Suppressor macrophage treated with lipopolysaccharide for 1 hour (primary cell): ENCODE data around the gene NUDT9.
"Not testable (repeated sequence)": the region's sequence is repeated elsewhere in the genome, so short reads cannot be mapped to it uniquely, and the experiment has no call there.

Experiments
- DNase-seq, 3 donors: peaks; one replicate each; pipeline ENCODE4 v3.0.0-alpha.2; 2020 to 2022

NUDT9 gene

DNA sequence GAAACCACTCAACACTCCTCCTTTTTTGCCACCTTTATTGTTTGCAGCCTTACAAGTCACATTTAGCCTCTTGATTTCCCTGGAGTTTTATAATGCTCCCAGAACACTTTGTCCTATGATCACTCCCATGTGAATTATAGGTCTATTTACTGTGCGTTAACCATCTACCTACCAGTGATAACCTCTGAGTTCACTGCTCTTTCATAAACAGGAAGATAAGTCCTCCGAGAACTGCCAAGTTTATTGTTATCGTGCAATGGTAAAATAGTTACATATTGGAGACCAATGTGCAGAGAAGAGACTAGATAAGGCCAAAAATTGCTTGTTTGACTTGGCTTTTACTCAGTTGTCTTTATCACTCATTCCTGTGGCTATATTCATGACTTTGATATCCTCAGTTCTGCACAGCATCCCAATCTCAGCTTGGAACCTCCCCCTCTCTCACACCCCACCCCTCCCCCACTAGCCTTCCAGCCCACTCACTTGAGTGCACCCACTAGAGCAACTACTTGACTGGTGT, 12.9 kb upstream of the NUDT9 start:
- DNase-seq: no peak

DNA sequence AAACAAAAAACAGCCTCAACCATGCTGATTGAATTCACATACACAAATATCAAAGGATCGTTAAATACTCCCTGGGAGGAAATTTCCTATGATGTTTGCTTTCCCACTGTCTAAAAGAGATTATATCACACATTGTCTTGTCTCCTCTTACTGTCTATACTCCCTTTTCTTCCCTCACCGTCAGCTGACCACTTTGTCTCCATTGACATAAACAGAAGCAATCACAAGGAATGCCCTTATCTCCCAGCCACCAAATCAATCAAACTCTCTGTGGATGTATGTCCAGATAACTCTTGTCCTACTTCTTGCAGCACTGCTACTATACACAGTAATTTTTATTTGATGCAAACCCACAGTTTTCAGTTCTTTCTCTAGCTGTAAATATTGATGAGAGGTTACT, 12.2 kb upstream of the NUDT9 start:
- DNase-seq: no peak

DNA sequence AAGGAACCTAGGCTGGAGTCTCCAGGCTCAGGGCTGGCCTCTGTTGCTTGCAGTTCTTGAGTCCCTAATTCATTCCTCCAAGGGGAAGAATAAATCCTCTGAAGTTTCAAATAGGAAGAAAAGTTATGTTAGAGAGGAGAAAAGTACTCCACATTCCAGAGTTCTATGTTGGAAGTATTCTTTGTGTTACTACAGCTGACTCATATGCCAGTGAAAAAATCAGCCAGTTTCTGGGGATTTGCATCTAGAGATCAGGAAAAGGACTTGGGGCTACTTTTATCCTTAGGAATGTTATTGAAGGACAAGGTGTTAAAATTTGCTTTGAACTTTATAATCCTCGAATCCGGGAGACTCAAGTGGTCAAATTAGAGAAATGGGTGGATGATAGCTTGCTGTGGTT, 11.7 kb upstream of the NUDT9 start:
- no peak for DNase-seq

DNA sequence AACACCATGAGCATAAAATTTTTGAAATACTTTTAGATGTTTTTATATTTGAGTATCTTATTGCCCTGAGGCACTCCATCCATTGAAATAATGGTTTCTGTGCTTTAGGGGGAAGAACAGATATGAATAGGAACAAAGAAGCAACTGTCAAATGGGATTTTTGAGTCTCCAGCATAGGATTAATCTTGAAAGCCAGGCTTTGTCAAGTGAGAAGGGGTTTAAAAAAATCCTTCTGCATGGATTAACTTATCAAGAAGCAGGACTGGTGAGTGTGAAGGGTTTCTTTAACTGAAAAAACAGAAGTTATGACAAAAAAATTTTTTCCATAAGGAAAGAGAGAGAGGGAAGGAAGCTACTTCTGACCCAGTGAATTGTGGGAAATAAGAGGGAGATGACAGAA, 7.6 kb upstream of the NUDT9 start:
- DNase-seq: no peak

DNA sequence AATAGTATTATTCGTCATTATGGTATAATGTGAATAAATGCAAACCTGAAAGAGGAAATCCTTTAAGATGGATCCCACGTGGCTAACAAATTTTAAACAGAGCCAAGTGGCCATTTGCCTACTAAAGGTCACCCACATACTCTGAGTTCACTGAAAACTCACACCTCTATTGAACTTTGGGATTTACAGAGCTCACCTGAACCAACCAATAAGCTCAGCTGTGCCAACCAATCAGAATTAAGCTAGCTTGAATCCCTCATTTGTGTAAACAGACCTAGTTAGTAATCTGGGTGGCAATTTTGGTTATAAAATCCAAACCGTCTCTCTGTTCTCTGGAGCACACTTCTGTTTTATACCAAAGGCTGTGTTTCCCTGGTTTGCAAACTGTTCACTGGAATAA, 5.4 kb upstream of the NUDT9 start:
- DNase-seq: no peak

DNA sequence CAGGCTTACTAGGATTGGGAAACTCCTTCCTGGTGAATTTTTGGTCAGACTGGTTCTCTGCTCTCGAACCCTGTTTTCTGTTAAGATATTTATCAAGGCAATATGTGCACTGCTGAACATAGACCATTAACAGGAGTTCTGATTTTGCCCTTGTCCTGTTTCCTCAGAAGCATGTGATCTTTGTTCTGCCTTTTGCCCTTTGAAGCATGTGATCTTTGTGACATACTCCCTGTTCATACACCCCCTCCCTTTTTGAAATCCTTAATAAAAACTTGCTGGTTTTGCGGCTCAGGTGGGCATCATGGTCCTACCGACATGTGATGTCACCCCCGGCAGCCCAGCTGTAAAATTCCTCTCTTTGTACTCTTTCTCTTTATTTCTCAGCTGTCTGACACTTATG, 4.0 kb upstream of the NUDT9 start:
- not testable (repeated sequence) for DNase-seq

DNA sequence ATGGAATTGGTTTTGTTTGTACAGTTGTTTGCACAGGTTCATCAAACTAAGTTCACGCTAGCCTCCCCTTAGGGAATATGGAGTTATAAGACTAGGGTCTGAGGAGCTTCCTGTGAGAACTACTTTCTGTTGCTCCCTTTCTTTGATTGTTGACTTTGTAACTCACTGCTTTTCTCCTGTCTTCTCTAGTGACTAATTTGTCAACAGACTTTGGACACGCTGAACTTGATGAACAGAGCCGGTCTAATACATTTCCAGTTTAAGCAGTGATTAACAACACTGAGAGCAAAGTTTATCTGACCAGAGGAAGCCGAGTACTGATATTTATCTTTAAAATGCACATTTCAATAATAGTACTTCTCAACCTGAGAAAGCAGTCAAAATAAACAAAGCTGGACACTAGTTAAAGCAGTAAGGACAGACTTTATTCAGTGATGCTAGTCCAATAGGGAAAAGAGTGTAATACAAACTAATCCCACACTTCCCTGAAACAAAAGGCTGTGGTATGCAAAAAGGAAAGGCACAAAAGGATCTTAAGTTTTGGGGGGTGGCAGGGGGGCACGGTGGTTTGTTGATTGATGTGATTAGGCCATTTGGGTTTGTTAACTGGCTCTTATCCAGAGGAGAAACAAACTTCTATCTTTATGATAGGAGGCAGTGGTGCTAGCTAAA, 2.7 kb upstream of the NUDT9 start:
- no peak for DNase-seq

DNA sequence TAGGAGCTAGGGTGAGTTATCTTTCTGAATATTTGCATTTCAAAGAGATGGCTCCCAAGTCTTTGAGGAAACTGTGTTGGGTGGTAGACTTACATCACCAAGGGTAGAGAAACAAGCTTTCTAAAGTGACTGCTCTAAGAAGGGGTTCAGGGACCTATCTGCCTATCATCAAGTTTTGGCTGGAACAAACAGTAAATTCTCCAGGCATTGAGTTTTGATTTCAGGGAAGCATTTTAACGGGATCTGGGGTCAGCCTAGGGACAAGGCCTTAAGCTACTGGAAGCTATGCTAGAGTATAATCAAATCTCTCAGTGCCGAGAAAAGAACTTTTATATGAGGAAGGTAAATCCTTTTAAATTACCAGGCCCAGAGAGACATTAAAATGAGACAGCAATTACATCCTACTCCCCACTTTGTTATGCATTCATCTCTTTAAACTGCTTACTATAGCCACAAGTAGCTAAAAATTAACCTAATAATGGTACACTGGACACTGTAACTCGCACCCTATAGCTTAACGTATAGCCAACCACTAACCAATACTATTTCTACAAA, 2.0 kb upstream of the NUDT9 start:
- no peak for DNase-seq

DNA sequence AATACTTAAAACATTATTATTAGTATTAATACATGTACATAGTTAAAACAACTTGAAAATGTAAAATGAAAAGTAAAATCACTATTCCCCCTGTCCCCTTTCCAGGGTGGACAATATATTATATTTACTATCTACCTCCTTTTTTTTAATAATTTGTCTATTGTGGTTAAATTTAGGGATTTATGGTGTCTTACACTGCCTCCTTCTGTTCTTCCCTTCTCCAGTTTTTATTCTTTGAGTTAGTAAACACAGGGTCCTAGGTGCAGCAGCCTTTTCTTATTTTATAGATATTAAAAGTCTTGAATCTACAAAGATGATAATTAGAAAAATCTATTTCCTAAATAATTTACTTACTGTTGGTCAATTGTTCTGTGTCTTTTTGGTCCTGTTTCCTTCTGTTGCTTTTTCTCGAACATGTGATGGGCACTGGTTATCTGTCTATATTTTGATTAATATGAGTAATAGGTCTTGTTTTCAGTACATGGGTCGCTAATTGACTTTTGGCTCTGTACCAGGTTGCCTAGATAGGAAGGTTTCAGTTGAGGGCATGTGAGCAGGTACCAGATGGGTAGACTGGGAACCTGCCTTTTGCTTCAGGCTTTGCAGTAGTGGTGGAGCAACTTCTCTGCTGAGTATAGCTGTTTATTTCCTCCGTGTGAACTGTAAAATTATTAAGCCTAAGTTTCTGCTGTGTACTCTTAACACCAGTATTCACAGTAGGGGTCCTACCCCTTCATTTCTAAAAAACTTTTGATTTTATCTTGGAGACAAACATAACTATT, 1.1 kb downstream of the NUDT9 start:
- DNase-seq: no peak

DNA sequence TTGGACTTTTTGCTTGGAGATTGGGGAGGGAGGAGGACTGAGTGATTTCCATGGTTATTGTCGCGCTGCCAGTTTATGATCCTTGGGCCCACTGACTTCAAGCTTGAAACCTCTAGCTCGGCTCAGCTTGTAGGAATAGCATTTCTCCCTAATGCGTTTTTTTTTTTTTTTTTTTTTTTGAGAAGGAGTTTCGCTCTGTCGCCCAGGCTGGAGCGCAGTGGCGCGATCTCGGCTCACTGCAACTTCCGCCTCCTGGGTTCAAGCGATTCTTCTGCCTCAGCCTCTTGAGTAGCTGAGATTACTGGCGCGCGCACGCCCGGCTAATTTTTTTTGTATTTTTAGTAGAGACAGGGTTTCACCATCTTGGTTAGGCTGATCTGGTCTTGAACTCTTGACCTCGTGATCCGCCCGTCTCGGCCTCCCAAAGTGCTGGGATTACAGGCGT, 1.7 kb downstream of the NUDT9 start:
- not testable (repeated sequence) for DNase-seq

DNA sequence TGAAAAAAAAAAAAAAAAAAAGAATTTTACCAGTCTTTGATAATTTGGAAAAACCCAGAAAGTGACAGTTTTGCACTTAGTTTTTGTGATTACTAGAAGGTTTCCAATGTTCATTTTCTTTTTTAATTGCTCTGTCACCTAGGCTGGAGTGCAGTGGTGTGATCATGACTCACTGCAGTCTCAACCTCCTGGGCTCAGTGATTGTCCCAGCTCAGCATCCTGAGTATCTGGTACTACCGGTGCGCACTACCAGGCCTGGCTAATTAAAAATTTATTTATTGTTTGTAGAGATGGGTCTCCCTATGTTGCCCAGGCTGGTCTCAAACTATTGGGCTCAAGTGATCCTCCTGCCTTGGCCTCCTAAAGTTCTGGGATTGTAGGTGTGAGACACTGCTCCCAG, 3.3 kb downstream of the NUDT9 start:
- no peak for DNase-seq

DNA sequence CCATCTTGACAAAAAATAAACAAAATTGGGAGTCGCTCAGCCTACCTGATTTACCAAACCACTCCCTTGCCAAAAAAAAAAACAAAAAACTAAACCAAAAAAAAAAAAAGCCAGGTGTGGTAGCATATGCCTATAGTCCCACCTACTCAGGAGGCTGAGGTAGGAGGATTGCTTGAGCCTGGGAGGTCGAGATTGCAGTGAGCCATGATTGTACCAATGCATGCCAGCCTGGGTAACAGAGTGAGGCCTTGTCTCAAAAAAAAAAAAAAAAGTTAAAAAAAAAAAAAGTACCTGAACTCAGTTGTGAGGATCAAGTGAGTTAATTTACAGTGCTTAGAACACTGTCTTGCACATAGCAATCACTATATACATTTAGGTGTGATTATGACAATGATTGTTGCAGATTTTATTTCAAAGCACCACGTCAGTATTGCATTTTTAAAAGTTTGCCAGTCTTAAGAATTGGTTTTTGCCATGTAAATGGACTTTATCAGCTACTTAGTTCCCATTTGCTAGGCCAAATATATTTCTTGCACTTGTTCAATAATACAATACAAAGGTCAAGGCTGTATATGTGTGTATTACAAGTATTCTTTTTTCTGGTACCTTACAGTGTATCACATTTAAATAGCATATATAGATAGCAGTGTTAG, 4.6 kb downstream of the NUDT9 start:
- no peak for DNase-seq

DNA sequence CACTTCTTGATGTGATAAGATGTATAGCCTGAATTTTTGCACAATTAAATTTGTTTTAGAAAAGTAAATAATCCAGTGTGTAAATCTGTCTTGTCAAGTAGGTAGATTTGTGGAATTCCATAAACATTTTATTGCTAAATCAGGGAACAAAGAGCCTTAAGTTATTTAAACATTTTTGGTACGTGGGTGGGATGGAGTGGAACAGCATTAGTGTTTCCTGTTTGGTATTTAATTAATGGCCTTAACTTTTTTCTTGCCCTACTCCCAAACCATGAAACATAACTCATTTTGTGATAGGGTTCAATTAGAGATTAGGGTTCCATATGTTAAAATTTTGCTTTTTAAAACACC, 5.1 kb downstream of the NUDT9 start:
- DNase-seq: no peak

DNA sequence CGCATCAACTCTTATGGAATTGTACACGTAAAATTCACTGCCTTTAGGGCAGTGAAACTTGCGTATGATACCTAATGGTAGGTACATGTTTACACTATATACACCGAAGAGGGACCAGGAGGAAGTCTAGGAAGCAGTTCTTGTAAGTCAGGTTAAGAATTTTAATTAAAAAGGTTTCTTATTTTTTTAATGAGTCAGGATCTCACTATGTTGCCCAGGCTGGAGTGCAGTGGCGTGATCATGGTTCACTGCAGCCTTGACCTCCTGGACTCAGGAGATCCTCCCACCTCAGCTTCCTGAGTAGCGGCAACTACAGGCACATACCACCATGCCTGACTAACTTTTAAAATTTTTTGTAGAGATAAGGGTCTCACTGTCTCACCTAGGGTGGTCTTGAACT, 6.6 kb downstream of the NUDT9 start:
- no peak for DNase-seq

DNA sequence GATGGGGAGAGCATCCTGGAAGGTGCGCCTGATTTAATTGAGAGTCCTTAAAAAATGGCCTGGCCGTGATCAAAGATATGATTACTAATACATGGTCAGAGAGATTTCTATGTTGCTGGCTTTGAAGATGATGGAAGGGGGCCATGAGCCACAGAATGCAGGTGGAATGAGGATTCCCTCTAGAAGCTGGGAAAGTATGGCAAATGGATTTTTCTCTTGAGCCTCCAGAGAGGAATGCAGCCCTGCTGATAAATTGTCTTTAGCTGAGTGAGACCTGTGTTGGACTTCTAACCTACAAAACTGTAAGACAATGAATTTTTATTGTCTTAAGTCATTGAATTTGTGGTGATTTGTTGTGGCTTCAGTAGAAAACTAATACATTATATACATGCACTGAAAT, 7.7 kb downstream of the NUDT9 start:
- no peak for DNase-seq

DNA sequence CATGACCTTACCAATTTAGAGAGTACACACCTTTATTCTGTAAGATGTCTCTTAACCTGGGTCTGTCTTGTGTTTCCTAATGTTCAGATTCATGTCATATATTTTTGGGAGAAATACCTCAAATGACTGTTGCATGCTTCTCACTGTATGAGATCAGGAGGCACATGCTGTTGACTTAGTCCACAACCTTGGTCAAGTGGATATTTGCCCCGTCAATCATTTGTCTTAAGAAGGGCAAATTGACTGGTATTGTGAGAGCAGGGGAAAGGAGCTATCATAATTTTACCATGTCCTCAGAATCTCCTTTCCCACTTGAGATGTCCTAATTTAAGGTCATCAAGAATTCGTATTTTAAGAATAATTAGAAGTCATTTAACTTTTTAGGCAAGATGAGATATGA, 11.0 kb downstream of the NUDT9 start:
- no peak for DNase-seq

DNA sequence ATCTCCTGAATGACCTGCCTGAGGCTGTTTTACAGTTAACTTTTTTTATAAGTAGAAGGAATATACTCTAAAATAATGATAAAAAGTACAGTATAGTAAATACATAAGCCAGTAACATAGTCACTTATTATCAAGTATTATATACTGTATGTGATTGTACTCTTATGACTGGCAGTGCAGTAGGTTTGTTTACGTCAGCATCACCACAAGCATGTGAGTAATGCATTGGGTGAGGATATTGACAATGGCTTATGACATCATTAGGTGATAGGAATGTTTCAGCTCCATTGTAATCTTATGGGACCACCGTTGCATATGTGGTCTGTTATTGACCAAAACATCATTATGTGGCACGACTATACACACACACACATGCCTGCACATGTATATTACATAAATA, 20.5 kb downstream of the NUDT9 start:
- no peak for DNase-seq

DNA sequence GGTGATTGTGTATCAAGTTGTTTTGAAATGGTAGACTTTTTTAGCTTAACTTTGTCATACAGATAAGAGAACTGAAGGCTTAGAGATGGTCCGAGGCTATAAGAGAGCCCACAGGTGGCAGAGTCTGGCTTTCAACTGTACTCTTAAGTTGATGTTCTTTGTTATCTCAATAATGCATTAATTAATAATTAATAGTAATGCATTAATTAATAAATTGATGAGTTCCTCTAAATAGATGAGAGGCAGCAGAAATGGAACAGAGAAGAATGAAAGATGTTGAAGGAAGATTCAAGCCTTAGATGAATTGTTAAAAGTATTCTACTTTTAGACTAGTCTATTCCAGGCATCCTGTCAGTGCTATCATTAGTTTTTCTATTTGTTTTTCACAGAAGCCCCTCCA, 22.4 kb downstream of the NUDT9 start:
- no peak for DNase-seq

DNA sequence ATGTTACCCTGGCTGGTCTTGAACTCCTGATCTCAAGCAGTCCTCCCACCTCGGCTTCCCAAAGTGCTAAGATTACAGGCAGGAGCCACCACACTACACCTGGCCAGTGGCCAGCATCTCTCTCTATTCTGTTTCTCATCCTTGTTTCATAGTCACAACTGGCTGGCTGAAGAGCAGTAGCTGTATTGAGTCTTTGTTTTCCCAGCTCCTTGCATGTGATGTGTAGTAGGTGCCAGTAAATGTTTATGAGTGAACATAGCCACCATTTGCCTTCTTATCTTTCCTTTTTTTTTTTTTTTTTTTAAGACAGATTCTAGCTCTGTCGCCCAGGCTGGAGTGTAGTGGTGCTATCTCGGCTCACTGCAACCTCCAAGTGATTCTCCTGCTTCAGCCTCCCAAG, 23.6 kb downstream of the NUDT9 start:
- DNase-seq: no peak

DNA sequence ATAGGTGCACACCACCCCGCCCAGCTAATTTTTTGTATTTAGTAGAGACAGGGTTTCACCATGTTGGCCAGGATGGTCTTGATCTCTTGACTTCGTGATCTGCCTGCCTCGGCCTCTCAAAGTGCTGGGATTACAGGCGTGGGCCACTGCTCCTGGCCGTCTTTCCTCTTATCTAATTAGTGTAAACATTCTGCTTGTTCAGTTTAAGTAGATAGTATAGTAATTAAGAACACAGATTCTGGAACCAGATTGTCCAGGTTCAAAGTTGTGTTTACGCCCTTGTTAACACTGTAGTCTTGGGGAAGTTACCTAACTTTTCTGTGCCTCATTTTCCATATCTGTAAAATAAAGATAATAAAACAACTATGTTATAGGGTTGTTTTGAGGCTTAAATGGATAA, 24.0 kb downstream of the NUDT9 start:
- DNase-seq: not testable (repeated sequence)

DNA sequence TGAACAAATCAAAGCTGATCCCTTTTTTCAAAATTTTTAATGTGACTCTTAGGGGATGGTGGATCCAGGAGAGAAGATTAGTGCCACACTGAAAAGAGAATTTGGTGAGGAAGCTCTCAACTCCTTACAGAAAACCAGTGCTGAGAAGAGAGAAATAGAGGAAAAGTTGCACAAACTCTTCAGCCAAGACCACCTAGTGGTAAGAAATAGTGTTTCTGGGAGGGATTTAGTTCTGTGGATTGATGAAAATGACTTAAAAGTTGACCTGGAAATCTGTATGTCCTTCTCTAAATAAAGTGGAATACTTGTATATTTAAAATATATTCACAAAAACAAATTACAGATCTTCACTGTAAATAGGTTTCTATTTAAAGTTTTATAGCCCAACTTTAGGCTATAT, 29.2 kb downstream of the NUDT9 start:
- DNase-seq: no peak

DNA sequence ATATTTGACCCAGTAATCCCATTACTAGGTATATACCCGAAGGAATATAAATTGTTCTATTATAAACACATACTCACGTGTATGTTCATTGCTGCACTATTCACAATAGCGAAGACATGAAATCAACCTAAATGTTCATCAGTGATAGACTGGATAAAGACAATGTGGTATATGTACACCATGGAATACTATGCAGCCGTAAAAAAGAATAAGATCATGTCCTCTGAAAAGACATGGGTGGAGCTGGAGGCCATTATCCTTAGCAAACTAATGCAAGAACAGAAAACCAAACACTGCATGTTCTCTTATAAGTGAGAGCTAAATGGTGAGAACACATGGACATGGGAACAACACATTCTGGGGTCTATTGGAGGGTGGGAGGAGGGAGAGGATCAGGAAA, 36.5 kb downstream of the NUDT9 start:
- DNase-seq: no peak

DNA sequence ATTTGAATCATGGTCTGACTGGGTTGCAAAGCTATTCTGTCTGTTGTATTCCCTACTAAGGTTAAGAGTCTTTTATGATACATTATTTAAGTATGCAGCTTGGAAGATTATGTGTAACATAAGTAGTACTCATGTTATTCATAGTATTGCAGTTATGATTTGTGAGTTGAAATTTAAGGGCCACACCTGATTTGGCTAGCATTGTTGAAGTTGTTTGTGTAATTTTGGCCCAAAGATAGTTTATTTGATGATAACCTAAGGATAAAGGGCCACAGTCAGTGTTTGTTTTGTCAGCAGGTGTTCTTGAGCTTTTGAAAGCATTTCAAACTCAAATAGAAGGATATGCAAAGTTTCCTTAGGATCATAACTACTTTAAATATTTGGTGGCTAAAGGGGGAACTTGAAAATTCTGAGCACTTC, 38.9 kb downstream of the NUDT9 start:
- no peak for DNase-seq

DNA sequence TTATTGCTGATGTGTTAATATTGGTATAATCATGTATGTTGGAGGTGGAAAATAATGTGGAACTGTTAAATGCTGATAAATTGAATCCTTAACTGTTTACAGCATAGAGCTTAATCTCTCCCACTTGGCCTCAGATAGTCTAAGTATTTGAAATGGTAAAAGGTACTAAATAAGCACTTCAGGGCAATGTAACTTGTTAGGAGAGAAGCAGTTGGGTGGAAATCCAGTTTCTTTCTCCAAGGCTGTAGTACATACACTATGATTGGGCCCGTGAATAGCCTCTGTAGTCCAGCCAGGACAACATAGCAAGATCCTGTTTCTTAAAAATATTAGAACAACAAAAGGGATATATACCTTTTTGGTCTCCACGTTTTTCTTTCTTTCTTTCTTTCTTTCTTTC, 39.7 kb downstream of the NUDT9 start:
- DNase-seq: no peak
